Urinary bladder (tissue), 4 donors: Measurements from ENCODE around the gene KIRREL3. TPM values are rescaled to one million over a fixed set of nuclear protein-coding genes. Genes with fewer than 3 reads are reported as not detected.
"Not testable (repeated sequence)": the region's sequence is repeated elsewhere in the genome, so short reads cannot be mapped to it uniquely, and the experiment has no call there.

ENCODE experiments used
- DNase-seq: peaks from one replicate; pipeline ENCODE4 v3.0.0-alpha.2; 2015; ENCODE audit errors: extremely low spot score
- H3K27ac ChIP-seq: one replicate; pipeline ENCODE4 v1.5.1; 2013; ENCODE audit warnings: low read depth, mild to moderate bottlenecking, moderate library complexity
- H3K36me3 ChIP-seq: one replicate; pipeline ENCODE4 v1.6.1; 2013; ENCODE audit warnings: mild to moderate bottlenecking, moderate library complexity; ENCODE audit not compliant: insufficient read depth
- H3K4me1 ChIP-seq: one replicate; pipeline ENCODE4 v1.6.1; 2013; ENCODE audit warnings: mild to moderate bottlenecking, moderate library complexity; ENCODE audit not compliant: insufficient read depth
- H3K4me3 ChIP-seq: one replicate; pipeline ENCODE4 v1.5.1; 2013; ENCODE audit warnings: low read depth, low read length
- WGBS: extraction: QIAGEN DNeasy Blood & Tissue Kit; methylation state at CpG from one replicate; pipeline ENCODE4 v1.1.7; 2013; 5-methylcytosine and 5-hydroxymethylcytosine counted together
- polyA plus RNA-seq: library from polyadenylated mRNA; stranded (reverse); fragments of 200-250 nt; gene quantifications from one replicate; pipeline ENCODE4 v1.2.3, GENCODE V29; 2013
- total RNA-seq: library from RNA; depleted of rRNA; stranded (reverse); fragments of >200 nt; gene quantifications from one replicate; pipeline ENCODE4 v1.2.3, GENCODE V29; 2014
- donor health status: healthy with polysubstance abuse.
- donor health status: healthy.

The KIRREL3 gene
- total and polyA plus RNA-seq, 2 donors = 0.80 to 1.0 TPM

GRCh38 chr11:126963603-126964363, 36.8 kb downstream of the KIRREL3 start:
- Histone ChIP-seq H3K4me3 (no peak overlapping the region), H3K27ac (no peak overlapping the region), H3K4me1 (no peaks in the 10 kb centered on the region), H3K36me3 (no peaks in the 10 kb centered on the region)
- 77% methylated on average over 3 of the region's 3 CpGs for WGBS
- DNase-seq = no peak

GRCh38 chr11:126963115-126963514, 37.5 kb downstream of the KIRREL3 start:
- no peaks in the 10 kb centered on the region for H3K36me3 ChIP-seq
- no peak overlapping the region for H3K4me3 ChIP-seq

DNA sequence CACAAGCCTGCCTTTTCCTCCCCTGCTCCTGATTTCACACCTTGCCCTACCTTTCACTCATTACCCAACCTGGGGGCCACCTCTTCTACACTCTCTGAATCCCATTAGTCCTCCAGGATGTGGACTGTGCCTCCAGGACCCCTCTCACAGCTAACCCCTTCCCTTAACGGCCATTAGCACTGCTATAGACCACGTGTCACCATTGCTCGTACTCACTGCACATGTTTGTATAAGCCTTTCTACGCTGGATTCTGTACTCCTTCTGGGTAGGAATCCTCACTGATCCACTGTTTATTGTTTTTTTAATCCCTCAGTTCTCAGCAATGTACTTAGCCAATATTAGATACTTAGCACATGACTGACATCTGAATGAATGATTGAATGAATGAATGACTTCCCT, 40.9 kb downstream of the KIRREL3 start:
- no peaks in the 10 kb centered on the region for H3K36me3 ChIP-seq
- no peak for DNase-seq
- H3K4me1 ChIP-seq = no peaks in the 10 kb centered on the region
- 75% methylated on average over 4 of the region's 4 CpGs for WGBS
- no peak overlapping the region for H3K27ac ChIP-seq
- H3K4me3 ChIP-seq = no peak overlapping the region

More at GRCh38 chr11:126963115-126963514, 37.5 kb downstream of the KIRREL3 start:
- Histone ChIP-seq H3K27ac (no peak overlapping the region), H3K4me1 (no peaks in the 10 kb centered on the region)
- DNase-seq = no peak
- WGBS = 66% methylated on average over 1 of the region's 1 CpG

GRCh38 chr11:126956635-126957034, 43.9 kb downstream of the KIRREL3 start:
- no peak for DNase-seq
- no peaks in the 10 kb centered on the region for H3K36me3 ChIP-seq
- 82% methylated on average over 10 of the region's 10 CpGs for WGBS

DNA sequence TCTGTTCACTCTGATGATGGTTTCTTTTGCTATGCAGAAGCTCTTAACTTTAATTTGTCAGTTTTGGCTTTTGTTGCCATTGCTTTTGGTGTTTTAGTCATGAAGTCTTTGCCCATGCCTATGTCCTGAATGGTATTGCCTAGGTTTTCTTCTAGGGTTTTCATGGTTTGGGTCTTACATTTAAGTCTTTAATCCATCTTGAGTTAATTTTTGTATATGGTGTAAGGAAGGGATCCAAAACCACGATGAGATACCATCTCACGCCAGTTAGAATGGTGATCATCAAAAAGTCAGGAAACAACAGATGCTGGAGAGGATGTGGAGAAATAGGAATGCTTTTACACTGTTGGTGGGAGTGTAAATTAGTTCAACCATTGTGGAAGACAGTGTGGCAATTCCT, 48.0 kb downstream of the KIRREL3 start:
- not testable (repeated sequence) for H3K4me1 ChIP-seq, H3K27ac ChIP-seq, H3K4me3 ChIP-seq, H3K36me3 ChIP-seq, DNase-seq
- 89% methylated on average over 2 of the region's 2 CpGs for WGBS

More at GRCh38 chr11:126956635-126957034, 43.9 kb downstream of the KIRREL3 start:
- Histone ChIP-seq H3K27ac (no peak overlapping the region), H3K4me3 (no peak overlapping the region), H3K4me1 (no peaks in the 10 kb centered on the region)

GRCh38 chr11:126951465-126951864, 49.1 kb downstream of the KIRREL3 start:
- Histone ChIP-seq H3K4me3 (no peak overlapping the region), H3K36me3 (no peaks in the 10 kb centered on the region), H3K4me1 (no peaks in the 10 kb centered on the region), H3K27ac (no peak overlapping the region)
- no peak for DNase-seq
- 87% methylated on average over 3 of the region's 3 CpGs for WGBS

GRCh38 chr11:126949066-126949891, 51.3 kb downstream of the KIRREL3 start:
- WGBS = 83% methylated on average over 6 of the region's 6 CpGs
- DNase-seq = no peak
- Histone ChIP-seq H3K36me3 (no peaks in the 10 kb centered on the region), H3K4me3 (no peak overlapping the region), H3K27ac (no peak overlapping the region), H3K4me1 (no peaks in the 10 kb centered on the region)

DNA sequence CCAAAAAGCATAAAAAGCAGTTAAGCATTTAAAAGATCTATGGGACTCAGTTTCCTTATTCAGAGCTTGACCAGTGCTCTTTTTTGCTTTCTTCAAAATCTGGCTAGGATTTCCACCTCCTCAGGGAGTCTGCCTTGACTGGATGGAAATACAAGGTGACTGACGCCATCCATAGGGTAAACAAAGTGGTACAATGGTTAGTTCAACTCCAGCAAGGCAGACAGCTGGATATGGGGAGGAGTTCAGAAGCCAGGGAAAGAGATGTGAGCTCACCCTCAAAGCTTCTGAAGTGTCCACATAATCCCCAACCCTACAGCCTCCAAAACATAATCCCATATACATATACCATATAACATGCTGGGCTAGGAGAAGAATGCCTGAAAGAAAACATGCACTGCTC, 52.0 kb downstream of the KIRREL3 start:
- WGBS = 51% methylated on average over 1 of the region's 1 CpG
- DNase-seq = no peak
- H3K27ac ChIP-seq = no peak overlapping the region

DNA sequence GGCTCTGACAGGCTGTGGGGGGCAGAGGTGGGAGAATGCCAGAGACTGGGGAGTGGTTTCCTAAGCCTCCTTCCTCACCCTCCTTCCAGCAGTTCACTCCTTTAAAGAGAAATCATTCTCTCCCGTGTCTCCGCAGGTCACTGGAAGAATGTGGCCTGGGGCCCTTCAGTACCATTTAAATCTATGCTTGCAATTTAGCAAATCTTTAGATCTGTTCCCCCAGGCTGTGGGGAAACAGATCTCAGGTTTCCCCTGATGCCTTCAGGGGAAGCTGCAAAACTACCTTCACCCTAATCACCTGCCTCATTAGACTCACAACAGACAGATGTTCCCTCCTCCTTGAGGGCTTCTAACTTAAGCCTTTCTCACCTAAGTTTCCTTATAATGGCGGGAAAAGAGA, 55.3 kb downstream of the KIRREL3 start:
- Histone ChIP-seq H3K4me1 (no peaks in the 10 kb centered on the region), H3K36me3 (no peaks in the 10 kb centered on the region), H3K27ac (no peak overlapping the region), H3K4me3 (no peak overlapping the region)
- DNase-seq = no peak
- 59% methylated on average over 3 of the region's 3 CpGs for WGBS

More for the DNA sequence above, 52.0 kb downstream of the KIRREL3 start:
- Histone ChIP-seq H3K4me1 (no peaks in the 10 kb centered on the region), H3K4me3 (no peak overlapping the region), H3K36me3 (no peaks in the 10 kb centered on the region)

DNA sequence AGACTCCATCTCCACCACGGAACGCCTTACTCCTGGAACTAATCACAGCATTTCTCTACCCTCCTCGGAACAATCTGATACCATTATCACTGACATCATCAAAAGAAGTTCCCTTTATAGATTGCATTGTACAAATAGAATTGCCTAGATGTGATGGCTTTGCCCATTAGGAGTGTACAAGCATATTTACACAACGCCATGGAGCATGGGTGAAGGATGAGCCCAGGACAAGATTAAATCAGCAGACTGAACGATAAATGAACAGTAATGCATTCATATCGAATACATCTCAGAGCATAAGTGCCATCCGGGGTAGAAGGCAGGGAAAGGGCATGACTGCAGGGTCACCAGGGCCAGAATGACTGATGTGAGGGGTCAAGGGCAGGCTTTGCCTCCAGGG, 57.3 kb downstream of the KIRREL3 start:
- no peaks in the 10 kb centered on the region for H3K4me1 ChIP-seq
- H3K27ac ChIP-seq = no peak overlapping the region
- no peaks in the 10 kb centered on the region for H3K36me3 ChIP-seq
- WGBS = 75% methylated on average over 7 of the region's 7 CpGs
- H3K4me3 ChIP-seq = no peak overlapping the region
- DNase-seq = no peak

- 87% methylated on average over 4 of the region's 4 CpGs for WGBS
- no peaks in the 10 kb centered on the region for H3K4me1 ChIP-seq
- H3K27ac ChIP-seq = no peak overlapping the region
- H3K4me3 ChIP-seq = no peak overlapping the region
- DNase-seq = no peak
- no peaks in the 10 kb centered on the region for H3K36me3 ChIP-seq
These were observed 58.4 kb downstream of the KIRREL3 start for GRCh38 chr11:126942146-126942545.

DNA sequence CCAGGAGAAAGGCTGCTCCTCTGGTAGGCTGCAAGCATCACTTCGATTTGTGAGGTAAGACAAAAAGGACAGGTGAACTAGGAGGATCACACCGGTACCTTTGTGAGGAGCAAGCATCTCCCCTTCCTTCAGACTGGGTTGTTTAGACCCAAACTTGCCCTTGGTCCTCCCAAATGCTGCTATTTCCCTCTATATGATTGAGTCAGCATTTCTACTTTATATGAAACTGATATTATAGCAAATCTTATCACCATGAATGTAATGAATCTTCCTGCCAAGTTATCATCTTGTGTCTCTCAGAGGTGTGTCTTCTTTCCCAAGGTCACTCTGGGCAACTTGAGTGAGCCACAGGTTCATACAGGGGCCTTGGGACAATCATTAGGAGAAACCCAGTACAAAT, 61.0 kb downstream of the KIRREL3 start:
- H3K4me3 ChIP-seq = no peak overlapping the region
- H3K4me1 ChIP-seq = no peaks in the 10 kb centered on the region
- no peaks in the 10 kb centered on the region for H3K36me3 ChIP-seq
- 76% methylated on average over 2 of the region's 2 CpGs for WGBS
- no peak for DNase-seq
- no peak overlapping the region for H3K27ac ChIP-seq

GRCh38 chr11:126938718-126939117, 61.9 kb downstream of the KIRREL3 start:
- WGBS = 90% methylated on average over 4 of the region's 4 CpGs
- no peak for DNase-seq
- H3K4me1 ChIP-seq = no peaks in the 10 kb centered on the region

More at GRCh38 chr11:126938718-126939117, 61.9 kb downstream of the KIRREL3 start:
- Histone ChIP-seq H3K36me3 (no peaks in the 10 kb centered on the region), H3K27ac (no peak overlapping the region), H3K4me3 (no peak overlapping the region)
